ENCODE results near the gene IST1.

- TF ChIP-seq TAF1 (IDR thresholded peaks at IDR 0.05; ENCODE audit: low read depth), result no peak
- no peak for TF ChIP-seq CREB1 (IDR thresholded peaks at IDR 0.05; ENCODE audit: low read depth)
- no peak for TF ChIP-seq RAD21 (IDR thresholded peaks at IDR 0.05; ENCODE audit: low read depth)
These were observed 48.2 kb upstream of the IST1 start for GRCh38 chr16:71847096-71847495.
